Urinary bladder (tissue), 4 donors: ENCODE results near the gene HBG2. TPM values are rescaled to one million over a fixed set of nuclear protein-coding genes. Genes with fewer than 3 reads are reported as not detected.
"Not testable (repeated sequence)": the region's sequence is repeated elsewhere in the genome, so short reads cannot be mapped to it uniquely, and the experiment has no call there.

Experiments used
- DNase-seq: peaks from one replicate; pipeline ENCODE4 v3.0.0-alpha.2; 2015; ENCODE audit errors: extremely low spot score
- H3K27ac ChIP-seq: one replicate; pipeline ENCODE4 v1.5.1; 2013; ENCODE audit warnings: low read depth, mild to moderate bottlenecking, moderate library complexity
- H3K36me3 ChIP-seq: one replicate; pipeline ENCODE4 v1.6.1; 2013; ENCODE audit warnings: mild to moderate bottlenecking, moderate library complexity; ENCODE audit not compliant: insufficient read depth
- H3K4me1 ChIP-seq: one replicate; pipeline ENCODE4 v1.6.1; 2013; ENCODE audit warnings: mild to moderate bottlenecking, moderate library complexity; ENCODE audit not compliant: insufficient read depth
- H3K4me3 ChIP-seq: one replicate; pipeline ENCODE4 v1.5.1; 2013; ENCODE audit warnings: low read depth, low read length
- WGBS: extraction: QIAGEN DNeasy Blood & Tissue Kit; methylation state at CpG from one replicate; pipeline ENCODE4 v1.1.7; 2013; 5-methylcytosine and 5-hydroxymethylcytosine counted together
- polyA plus RNA-seq: library from polyadenylated mRNA; stranded (reverse); fragments of 200-250 nt; gene quantifications from one replicate; pipeline ENCODE4 v1.2.3, GENCODE V29; 2013
- total RNA-seq: library from RNA; depleted of rRNA; stranded (reverse); fragments of >200 nt; gene quantifications from one replicate; pipeline ENCODE4 v1.2.3, GENCODE V29; 2014
- donor health status: healthy with polysubstance abuse.
- donor health status: healthy.

The HBG2 gene
- total and polyA plus RNA-seq, 2 donors, result 2,457 TPM; not detected in 1

DNA sequence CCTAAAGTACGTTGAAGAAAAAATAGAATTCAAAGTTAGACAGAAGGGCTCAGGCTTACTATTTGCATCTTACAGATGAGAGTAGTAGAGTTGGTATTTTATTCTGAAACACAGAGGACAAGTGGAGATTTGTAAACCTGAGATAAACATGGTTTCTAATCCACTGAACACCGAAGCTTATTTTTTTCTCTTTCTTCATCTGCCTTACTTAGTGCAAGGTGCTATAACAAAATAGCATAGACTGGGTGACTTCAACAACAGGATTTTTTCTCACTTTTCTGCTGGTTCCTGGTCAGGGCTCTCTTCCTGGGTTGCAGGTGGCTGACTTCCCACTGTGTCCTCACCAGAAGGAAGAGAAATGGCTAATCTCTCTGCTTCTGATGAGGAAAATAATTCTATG, 2.8 kb downstream of the HBG2 start:
- no peak for DNase-seq
- no peak overlapping the region for H3K27ac ChIP-seq
- no peaks in the 10 kb centered on the region for H3K4me1 ChIP-seq
- H3K36me3 ChIP-seq, result no peaks in the 10 kb centered on the region
- 38% methylated on average over 2 of the region's 2 CpGs for WGBS
- no peak overlapping the region for H3K4me3 ChIP-seq

DNA sequence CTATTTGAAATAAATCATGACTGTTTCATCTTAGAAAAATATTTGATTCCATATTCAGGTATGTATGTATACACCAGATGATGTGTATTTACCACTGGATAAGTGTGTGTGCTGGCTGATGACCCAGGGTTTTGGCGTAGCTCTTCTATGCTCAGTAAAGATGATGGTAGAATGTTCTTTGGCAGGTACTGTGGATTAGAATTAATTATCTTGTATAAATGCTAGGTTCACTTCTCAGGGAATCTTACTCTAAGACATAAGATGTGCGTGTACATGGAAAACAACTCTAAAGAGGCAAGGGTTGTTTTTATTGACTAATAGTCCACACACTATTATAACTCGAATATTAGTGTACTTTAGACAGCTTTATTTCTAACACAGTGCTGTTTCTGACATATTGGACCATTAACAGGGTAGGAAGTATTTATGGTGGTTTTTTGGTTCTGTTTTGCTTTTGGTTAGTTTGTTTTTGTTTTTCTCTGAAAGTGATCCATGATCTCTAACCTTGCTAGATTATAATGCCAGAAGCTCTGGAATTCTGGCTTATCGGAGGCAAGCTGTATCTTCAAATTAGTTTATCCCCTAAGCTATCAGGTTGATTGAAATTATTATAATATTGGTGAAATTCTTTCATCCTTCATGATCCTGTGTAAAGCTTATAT, 3.9 kb downstream of the HBG2 start:
- Histone ChIP-seq H3K36me3 (no peaks in the 10 kb centered on the region), H3K27ac (no peak overlapping the region), H3K4me1 (no peaks in the 10 kb centered on the region), H3K4me3 (no peak overlapping the region)
- WGBS, result 86% methylated on average over 4 of the region's 4 CpGs
- no peak for DNase-seq

DNA sequence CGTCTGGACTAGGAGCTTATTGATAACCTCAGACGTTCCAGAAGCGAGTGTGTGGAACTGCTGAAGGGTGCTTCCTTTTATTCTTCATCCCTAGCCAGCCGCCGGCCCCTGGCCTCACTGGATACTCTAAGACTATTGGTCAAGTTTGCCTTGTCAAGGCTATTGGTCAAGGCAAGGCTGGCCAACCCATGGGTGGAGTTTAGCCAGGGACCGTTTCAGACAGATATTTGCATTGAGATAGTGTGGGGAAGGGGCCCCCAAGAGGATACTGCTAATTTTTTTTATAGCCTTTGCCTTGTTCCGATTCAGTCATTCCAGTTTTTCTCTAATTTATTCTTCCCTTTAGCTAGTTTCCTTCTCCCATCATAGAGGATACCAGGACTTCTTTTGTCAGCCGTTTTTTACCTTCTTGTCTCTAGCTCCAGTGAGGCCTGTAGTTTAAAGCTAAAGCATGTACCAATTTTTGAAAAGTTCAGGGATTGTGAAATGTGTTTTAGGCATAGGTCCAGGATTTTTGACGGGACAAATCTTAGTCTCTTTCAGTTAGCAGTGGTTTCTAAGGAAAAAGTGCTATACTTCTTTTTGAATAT, 4.7 kb downstream of the HBG2 start, which contains the start of gene HBG1:
TSS of gene HBG1 (minus strand) at position 51 of the 590 bp plus-strand sequence. CDS start 53 bp downstream, outside the sequence.
- not testable (repeated sequence) for H3K4me1 ChIP-seq, H3K4me3 ChIP-seq, DNase-seq, H3K36me3 ChIP-seq, H3K27ac ChIP-seq
- WGBS, result 72% methylated on average over 4 of the region's 9 CpGs

DNA sequence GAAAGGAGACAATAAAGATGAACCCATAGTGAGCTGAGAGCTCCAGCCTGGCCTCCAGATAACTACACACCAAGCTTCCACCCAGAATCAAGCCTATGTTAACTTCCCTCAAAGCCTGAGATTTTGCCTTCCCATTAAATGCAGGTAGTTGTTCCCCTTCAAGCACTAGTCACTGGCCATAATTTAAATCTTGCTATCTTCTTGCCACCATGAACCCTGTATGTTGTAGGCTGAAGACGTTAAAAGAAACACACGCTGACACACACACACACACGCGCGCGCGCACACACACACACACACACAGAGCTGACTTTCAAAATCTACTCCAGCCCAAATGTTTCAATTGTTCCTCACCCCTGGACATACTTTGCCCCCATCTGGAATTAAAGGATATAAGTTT, 6.1 kb downstream of the HBG2 start:
- not testable (repeated sequence) for H3K4me3 ChIP-seq, H3K27ac ChIP-seq, H3K4me1 ChIP-seq, DNase-seq, H3K36me3 ChIP-seq
- 86% methylated on average over 7 of the region's 7 CpGs for WGBS

GRCh38 chr11:5247472-5248192, 6.9 kb downstream of the HBG2 start:
- Histone ChIP-seq H3K4me3 (no peak overlapping the region), H3K4me1 (no peaks in the 10 kb centered on the region), H3K36me3 (no peaks in the 10 kb centered on the region), H3K27ac (no peak overlapping the region)
- 84% methylated on average over 3 of the region's 3 CpGs for WGBS
- no peak for DNase-seq

GRCh38 chr11:5246772-5247471, 7.7 kb downstream of the HBG2 start:
- no peak for DNase-seq
- 72% methylated on average over 6 of the region's 6 CpGs for WGBS
- H3K27ac ChIP-seq, result no peak overlapping the region
- H3K36me3 ChIP-seq, result no peaks in the 10 kb centered on the region
- no peaks in the 10 kb centered on the region for H3K4me1 ChIP-seq
- H3K4me3 ChIP-seq, result no peak overlapping the region

DNA sequence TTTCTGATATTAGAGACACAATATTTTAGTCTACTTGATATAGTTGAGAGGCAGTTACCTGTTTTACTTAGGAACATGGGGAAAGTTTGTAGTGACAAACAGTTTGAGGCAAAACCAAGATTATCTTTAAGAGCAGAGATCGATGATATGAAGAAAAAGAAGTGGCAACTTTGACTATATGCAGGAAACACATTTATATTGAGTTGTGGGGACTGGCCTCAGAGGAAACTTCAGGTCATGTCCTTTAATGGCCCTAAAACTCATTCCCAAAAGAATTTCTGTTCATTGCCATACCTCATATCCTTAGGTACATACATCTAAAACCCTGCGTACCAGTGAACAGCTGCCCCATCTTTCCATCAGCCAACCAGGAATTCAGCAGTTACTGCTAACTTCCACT, 9.4 kb downstream of the HBG2 start:
- Histone ChIP-seq H3K27ac (no peak overlapping the region), H3K4me1 (no peaks in the 10 kb centered on the region), H3K36me3 (no peaks in the 10 kb centered on the region), H3K4me3 (no peak overlapping the region)
- no peak for DNase-seq
- WGBS, result 71% methylated on average over 2 of the region's 2 CpGs

DNA sequence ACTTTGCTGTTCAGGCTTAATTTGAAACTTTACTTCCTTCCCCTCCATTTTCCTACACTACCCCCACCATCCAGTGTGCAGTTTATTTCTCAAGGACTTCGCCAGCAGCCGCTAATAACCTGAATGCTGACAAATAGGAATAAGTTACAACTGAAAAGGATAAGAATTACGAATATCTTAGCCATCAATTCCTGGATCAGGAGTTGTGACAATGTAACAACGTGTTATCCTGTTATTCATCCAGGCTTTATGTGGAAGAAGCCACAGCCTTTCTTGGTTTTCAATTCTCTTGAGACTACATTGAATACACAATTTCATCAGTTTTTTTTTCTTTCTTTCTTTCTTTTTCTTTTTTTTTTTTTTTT, 10.8 kb downstream of the HBG2 start:
- Histone ChIP-seq H3K4me3 (no peak overlapping the region), H3K36me3 (no peaks in the 10 kb centered on the region), H3K27ac (no peak overlapping the region), H3K4me1 (no peaks in the 10 kb centered on the region)
- WGBS, result 84% methylated on average over 4 of the region's 4 CpGs
- no peak for DNase-seq

DNA sequence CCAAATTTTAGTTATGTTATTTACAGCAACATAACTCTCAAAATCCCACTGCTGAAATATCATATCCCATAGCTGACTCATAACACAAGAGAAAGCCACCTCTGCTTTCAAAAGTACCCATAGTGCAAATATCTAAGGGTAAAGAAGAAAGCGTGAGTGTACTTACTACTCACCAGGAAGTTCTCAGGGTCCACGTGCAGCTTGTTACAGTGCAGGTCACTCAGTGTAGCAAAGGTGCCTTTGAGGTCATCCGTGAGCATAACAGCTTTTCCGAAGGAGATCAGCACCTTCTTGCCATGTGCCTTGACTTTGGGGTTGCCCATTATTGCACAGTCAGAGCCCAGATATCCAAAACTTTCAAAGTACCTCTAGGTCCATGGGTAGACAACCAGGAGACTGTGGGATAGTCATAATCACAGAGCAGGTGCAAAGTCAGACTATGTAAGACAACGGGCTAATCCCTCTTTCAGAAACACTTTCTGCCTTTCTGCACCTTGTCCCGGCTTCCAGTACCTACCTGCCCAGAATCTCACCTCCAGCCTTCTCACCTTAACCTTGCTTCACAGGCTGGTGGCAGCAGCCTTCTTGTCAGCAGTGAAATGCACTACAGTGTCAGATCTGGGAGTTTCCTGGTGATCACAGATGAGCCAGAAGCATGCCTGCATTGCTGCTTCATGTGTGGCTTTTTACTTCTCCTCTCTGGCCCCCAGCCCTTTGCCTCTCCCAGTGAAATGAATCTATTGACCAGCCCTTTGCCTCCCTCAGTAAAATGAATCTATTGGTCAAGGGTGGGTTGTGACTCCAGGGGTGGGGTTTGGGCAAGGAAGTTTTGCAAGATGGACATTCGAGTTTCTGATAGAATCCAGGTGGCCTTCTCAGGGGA, 11.4 kb downstream of the HBG2 start:
- no peak for DNase-seq
- Histone ChIP-seq H3K4me3 (no peak overlapping the region), H3K27ac (no peak overlapping the region), H3K4me1 (no peaks in the 10 kb centered on the region), H3K36me3 (no peaks in the 10 kb centered on the region)
- 75% methylated on average over 7 of the region's 7 CpGs for WGBS

DNA sequence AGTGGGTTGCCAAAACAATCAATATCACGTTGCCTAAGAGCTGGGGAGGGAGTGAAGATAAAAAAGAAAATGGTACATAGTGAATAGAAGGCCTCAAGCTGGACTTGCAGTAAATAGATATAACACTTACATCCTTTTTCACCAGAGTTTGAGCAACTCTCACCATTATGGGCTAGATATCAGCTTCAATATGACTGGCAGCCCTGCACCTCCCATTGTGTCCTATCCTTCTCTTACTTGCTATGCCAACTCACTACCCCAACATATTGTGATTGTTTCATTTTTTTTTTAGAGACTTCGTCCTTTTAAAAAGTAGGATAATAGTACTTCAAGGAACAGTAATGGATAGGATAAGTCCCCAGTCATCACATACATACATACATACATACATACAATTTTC, 12.4 kb downstream of the HBG2 start:
- no peak for DNase-seq
- no peak overlapping the region for H3K4me3 ChIP-seq
- no peaks in the 10 kb centered on the region for H3K4me1 ChIP-seq
- no peaks in the 10 kb centered on the region for H3K36me3 ChIP-seq
- 63% methylated on average over 2 of the region's 2 CpGs for WGBS
- H3K27ac ChIP-seq, result no peak overlapping the region

DNA sequence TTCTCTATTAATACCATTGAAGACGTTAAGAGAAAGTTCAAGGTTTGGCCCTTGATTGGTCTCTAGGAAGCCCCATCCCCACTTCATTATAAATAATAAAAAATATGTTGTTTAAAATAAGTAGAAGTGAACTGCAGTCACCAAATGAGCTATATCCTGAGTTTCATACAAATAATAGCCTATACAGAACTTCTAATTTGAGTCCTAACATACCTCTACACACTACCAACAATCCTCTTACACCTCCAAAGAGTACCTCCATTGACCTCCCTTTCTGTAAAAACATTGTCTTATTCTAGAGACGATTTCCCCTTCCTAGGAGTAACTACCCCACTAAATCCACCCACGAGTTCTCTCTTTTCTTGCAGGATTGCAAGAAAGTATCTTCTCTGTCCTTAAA, 13.1 kb downstream of the HBG2 start:
- no peaks in the 10 kb centered on the region for H3K4me1 ChIP-seq
- no peaks in the 10 kb centered on the region for H3K36me3 ChIP-seq
- H3K27ac ChIP-seq, result no peak overlapping the region
- no peak for DNase-seq
- 64% methylated on average over 3 of the region's 3 CpGs for WGBS
- no peak overlapping the region for H3K4me3 ChIP-seq

DNA sequence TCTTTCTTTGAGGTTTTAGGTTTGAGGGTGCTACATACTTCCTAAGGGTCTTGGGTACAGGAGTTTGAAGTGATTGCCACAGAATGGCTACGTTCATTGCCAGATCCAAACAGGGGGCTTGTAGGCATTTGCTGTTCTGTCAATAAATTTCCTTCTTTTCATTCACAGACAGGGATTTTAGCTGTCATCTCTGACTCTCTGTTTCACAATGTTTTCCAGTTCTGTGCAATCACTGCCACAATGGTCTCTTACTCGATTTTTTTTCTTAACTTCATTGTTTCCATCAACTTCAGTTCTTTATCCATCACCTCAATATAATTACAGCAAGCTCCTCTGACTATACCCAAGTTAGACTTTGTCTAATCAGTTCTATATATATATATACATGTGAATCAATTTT, 14.1 kb downstream of the HBG2 start:
- no peak for DNase-seq
- H3K4me1 ChIP-seq, result no peaks in the 10 kb centered on the region
- no peaks in the 10 kb centered on the region for H3K36me3 ChIP-seq
- 64% methylated on average over 2 of the region's 2 CpGs for WGBS
- H3K4me3 ChIP-seq, result no peak overlapping the region
- H3K27ac ChIP-seq, result no peak overlapping the region

DNA sequence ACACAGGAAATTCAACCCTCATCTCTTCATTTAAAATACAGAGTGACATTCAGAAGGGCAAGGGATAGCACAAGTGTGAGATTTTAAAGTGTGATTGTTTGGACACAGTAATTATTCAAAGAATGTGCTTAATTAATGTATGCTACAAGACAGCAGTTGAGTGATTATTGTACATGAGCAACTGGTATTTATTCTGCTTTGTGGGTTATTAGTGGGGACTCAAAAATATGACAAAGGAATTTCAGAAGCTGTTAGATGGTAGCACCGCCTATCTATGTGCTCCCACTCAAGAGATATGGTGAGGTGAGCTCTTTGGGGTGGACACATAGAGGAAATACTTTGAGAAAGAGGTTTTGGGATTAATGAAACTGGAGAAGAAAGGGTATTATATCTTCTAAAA, 14.5 kb downstream of the HBG2 start:
- 87% methylated on average over 1 of the region's 1 CpG for WGBS
- H3K4me3 ChIP-seq, result no peak overlapping the region
- H3K4me1 ChIP-seq, result no peaks in the 10 kb centered on the region
- no peak overlapping the region for H3K27ac ChIP-seq
- H3K36me3 ChIP-seq, result no peaks in the 10 kb centered on the region
- DNase-seq, result no peak
